Activated CD8-positive, alpha-beta T cell treated with anti-CD3 and anti-CD28 coated beads for 36 hours (primary cell): ENCODE measurements around the gene SEPTIN12. TPM values are rescaled to one million over a fixed set of nuclear protein-coding genes. Genes with fewer than 3 reads are reported as not detected.

Experiments
- ATAC-seq: fragments of 200-7000 bp; cut with Tn5 transposase; one replicate; pipeline ENCODE4 v1.10.0; 2021; ENCODE audit warnings: mild to moderate bottlenecking, moderate library complexity
- CTCF ChIA-PET: fragments of 350-600 bp; sonication (Branson Sonifier 250); formaldehyde crosslinking; loops from one replicate; lab custom pipeline; 2021; ENCODE audit warnings: antibody characterized with exemption; lab: Charles Lee
- POLR2A ChIA-PET: fragments of 350-600 bp; sonication (Branson Sonifier 250); formaldehyde crosslinking; loops from one replicate; lab custom pipeline; 2021; ENCODE audit warnings: antibody characterized with exemption; lab: Charles Lee
- DNase-seq: peaks from one replicate; pipeline ENCODE4 v3.0.0-alpha.2; 2020
- H3K27ac Mint-ChIP-seq: one replicate; pipeline ENCODE4 v1.8.0; 2021; ENCODE audit warnings: mild to moderate bottlenecking, mixed read lengths
- H3K27me3 Mint-ChIP-seq: one replicate; pipeline ENCODE4 v1.8.0; 2021; ENCODE audit warnings: mixed read lengths
- H3K36me3 Mint-ChIP-seq: one replicate; pipeline ENCODE4 v1.8.0; 2021; ENCODE audit warnings: low read depth, mixed read lengths
- H3K4me1 Mint-ChIP-seq: one replicate; pipeline ENCODE4 v1.8.0; 2021; ENCODE audit warnings: low read depth, mixed read lengths
- H3K4me3 Mint-ChIP-seq: one replicate; pipeline ENCODE4 v1.8.0; 2021; ENCODE audit warnings: mild to moderate bottlenecking, moderate library complexity, mixed read lengths
- H3K9me3 Mint-ChIP-seq: one replicate; pipeline ENCODE4 v1.8.0; 2021; ENCODE audit warnings: mixed read lengths
- CTCF ChIP-seq: fragments of 200-600 bp; IDR thresholded peaks from one replicate; pipeline ENCODE4 v1.8.0; 2022; ENCODE audit warnings: antibody characterized with exemption, mild to moderate bottlenecking
- intact Hi-C: fragments of 100-400 bp; cut with micrococcal nuclease; formaldehyde crosslinking; loops from one replicate; pipeline ENCODE4 v1.10.0; 2022
- total RNA-seq, 2 experiments: library from RNA; stranded (reverse); gene quantifications; one replicate each; pipeline ENCODE4 v1.2.3, GENCODE V29; 2021

The SEPTIN12 gene
- total RNA-seq, 2 experiments from 2014 or later = not detected

- Mint-ChIP-seq H3K27me3 (no peaks in the 10 kb centered on the region), H3K36me3 (peaks cover 3% of the 10 kb centered on the region), H3K4me1 (peaks cover 22% of the 10 kb centered on the region), H3K9me3 (no peaks in the 10 kb centered on the region), H3K4me3 (no peak overlapping the region), H3K27ac (peak overlapping the region; percentile 34)
- TF ChIP-seq CTCF = no peak
- ChIA-PET POLR2A (interaction anchor here (0.6 to 2.7 kb wide), 5 partner anchors 14 to 262 kb away, joined by 3 to 11 read pairs (median 10); partner anchors contain the start of genes ANKS3, CDIP1, DNAAF8 and ZNF500), CTCF (no interaction called here)
- DNase-seq (no peak), ATAC-seq (peak; percentile 40)
- intact Hi-C loops = no loop called here
These were observed 40.1 kb downstream of the SEPTIN12 start for GRCh38 chr16:4747906-4748681.

- POLR2A ChIA-PET = interaction anchor here (1.1 to 2.7 kb wide), 5 partner anchors 11 to 209 kb away, joined by 3 to 11 read pairs (median 10); partner anchors contain the start of genes ANKS3, CDIP1, DNAAF8 and ZNF500
- Mint-ChIP-seq H3K27ac (peak overlapping the region; percentile 34), H3K36me3 (peaks cover 3% of the 10 kb centered on the region), H3K4me3 (no peak overlapping the region), H3K27me3 (no peaks in the 10 kb centered on the region), H3K9me3 (no peaks in the 10 kb centered on the region), H3K4me1 (peaks cover 26% of the 10 kb centered on the region)
- intact Hi-C loops = no loop called here
- ATAC-seq = peak; percentile 25
- no peak for TF ChIP-seq CTCF
- no peak for DNase-seq
- CTCF ChIA-PET = no interaction called here
These were observed 41.1 kb downstream of the SEPTIN12 start for GRCh38 chr16:4746991-4747574.

GRCh38 chr16:4746215-4746614 lies 41.9 kb downstream of the SEPTIN12 start:
- H3K4me3 Mint-ChIP-seq = no peak overlapping the region
- DNase-seq = no peak
- intact Hi-C loops = no loop called here
- no peak overlapping the region for H3K27ac Mint-ChIP-seq
- peaks cover 26% of the 10 kb centered on the region for H3K4me1 Mint-ChIP-seq
- H3K9me3 Mint-ChIP-seq = no peaks in the 10 kb centered on the region
- no peak for ATAC-seq
- no peaks in the 10 kb centered on the region for H3K27me3 Mint-ChIP-seq
- H3K36me3 Mint-ChIP-seq = peaks cover 3% of the 10 kb centered on the region
- POLR2A ChIA-PET = interaction anchor here (1.2 to 2.6 kb wide), 3 partner anchors 10 to 21 kb away, joined by 4 to 11 read pairs (median 10); partner anchors contain the start of genes ANKS3, DNAAF8 and ZNF500
- CTCF ChIA-PET = no interaction called here
- TF ChIP-seq CTCF = no peak

GRCh38 chr16:4745274-4745569 lies 42.9 kb downstream of the SEPTIN12 start:
- Mint-ChIP-seq H3K27ac (no peak overlapping the region), H3K4me1 (peaks cover 26% of the 10 kb centered on the region), H3K36me3 (no peaks in the 10 kb centered on the region), H3K27me3 (no peaks in the 10 kb centered on the region), H3K9me3 (no peaks in the 10 kb centered on the region), H3K4me3 (no peak overlapping the region)
- DNase-seq (no peak), ATAC-seq (no peak)
- no peak for TF ChIP-seq CTCF
- ChIA-PET POLR2A (no interaction called here), CTCF (no interaction called here)
- intact Hi-C loops = no loop called here
